IMR-90 (cell line): ENCODE data around the gene RNF145. TPM values are rescaled to one million over a fixed set of nuclear protein-coding genes. Genes with fewer than 3 reads are reported as not detected.

ENCODE experiments used
- ATAC-seq: fragments of 200-7000 bp; cut with Tn5 transposase; 2 replicates; pipeline ENCODE4 v1.9.1; 2020; ENCODE audit warnings: low read depth, mild to moderate bottlenecking, moderate library complexity
- BruUV-seq: library from RNA; stranded (reverse); fragments of 400-500 nt; replicated peaks from 2 replicates; lab custom pipeline; 2021; lab: Mats Ljungman, UMichigan
- CTCF ChIA-PET: fragments of 300-600 bp; formaldehyde crosslinking; extraction: SDS; loops from one replicate; lab custom pipeline; 2021; ENCODE audit warnings: antibody characterized with exemption; lab: Yijun Ruan, JAX
- POLR2A ChIA-PET: fragments of 300-600 bp; sonication (Branson Sonifier 250); formaldehyde crosslinking; loops from one replicate; lab custom pipeline; 2022; ENCODE audit warnings: antibody characterized with exemption; ENCODE audit not compliant: unreplicated experiment; lab: Charles Lee
- DNase-seq: peaks from one replicate; pipeline ENCODE4 v3.0.0; 2013
- H2AFZ ChIP-seq: replicated peaks from 2 replicates; pipeline ENCODE3; 2013; ENCODE audit warnings: low read length, mild to moderate bottlenecking; ENCODE audit not compliant: poor library complexity
- H2AK5ac ChIP-seq: 2 replicates; pipeline ENCODE4 v1.6.1; 2013; ENCODE audit warnings: low read depth, low read length, inconsistent platforms
- H2AK9ac ChIP-seq: replicated peaks from 2 replicates; pipeline ENCODE3; 2013; ENCODE audit warnings: mild to moderate bottlenecking, low read depth, low read length, moderate library complexity; ENCODE audit not compliant: poor library complexity
- H2BK120ac ChIP-seq: 2 replicates; pipeline ENCODE4 v1.6.1; 2013; ENCODE audit warnings: low read depth, low read length, inconsistent platforms
- H2BK15ac ChIP-seq: 3 replicates; pipeline ENCODE4 v1.6.1; 2013; ENCODE audit warnings: low read depth, low read length, inconsistent platforms
- H2BK20ac ChIP-seq: 2 replicates; pipeline ENCODE4 v1.6.1; 2013; ENCODE audit warnings: low read depth, mild to moderate bottlenecking, inconsistent platforms, low read length, moderate library complexity
- H2BK5ac ChIP-seq: 2 replicates; pipeline ENCODE4 v1.6.1; 2013; ENCODE audit warnings: mild to moderate bottlenecking, low read depth, low read length, inconsistent platforms; ENCODE audit not compliant: poor library complexity, severe bottlenecking
- H3K14ac ChIP-seq: replicated peaks from 2 replicates; pipeline ENCODE4 v1.6.1; 2013; ENCODE audit warnings: low read depth, low read length, inconsistent platforms
- H3K18ac ChIP-seq: 2 replicates; pipeline ENCODE4 v1.6.1; 2013; ENCODE audit warnings: low read depth, low read length, control low read depth
- H3K23ac ChIP-seq: 2 replicates; pipeline ENCODE4 v1.6.1; 2013; ENCODE audit warnings: low read depth, low read length, inconsistent platforms
- H3K27ac ChIP-seq: 2 replicates; pipeline ENCODE4 v1.5.1; 2013; ENCODE audit warnings: mild to moderate bottlenecking, control low read depth, low read length; ENCODE audit not compliant: insufficient read depth
- H3K27me3 ChIP-seq: 2 replicates; pipeline ENCODE4 v1.6.1; 2013; ENCODE audit warnings: low read length; ENCODE audit not compliant: control insufficient read depth, insufficient read depth
- H3K36me3 ChIP-seq: 2 replicates; pipeline ENCODE4 v1.6.1; 2013; ENCODE audit warnings: low read length, mixed read lengths; ENCODE audit not compliant: control insufficient read depth, insufficient read depth
- H3K4ac ChIP-seq: 2 replicates; pipeline ENCODE4 v1.6.1; 2013; ENCODE audit warnings: low read depth, low read length, inconsistent platforms
- H3K4me1 ChIP-seq: 2 replicates; pipeline ENCODE4 v1.6.1; 2013; ENCODE audit warnings: low read length, mixed read lengths; ENCODE audit not compliant: control insufficient read depth, insufficient read depth
- H3K4me2 ChIP-seq: 2 replicates; pipeline ENCODE4 v1.6.1; 2013; ENCODE audit warnings: low read depth, mild to moderate bottlenecking, control low read depth, low read length, moderate library complexity
- H3K4me3 ChIP-seq: 2 replicates; pipeline ENCODE4 v1.5.1; 2013; ENCODE audit warnings: low read depth, mild to moderate bottlenecking, control low read depth, low read length, moderate library complexity; ENCODE audit not compliant: insufficient read depth
- H3K56ac ChIP-seq: 2 replicates; pipeline ENCODE4 v1.6.1; 2013; ENCODE audit warnings: low read length, inconsistent platforms; ENCODE audit not compliant: insufficient read depth; ENCODE audit errors: extremely low read depth
- H3K79me1 ChIP-seq, 2 experiments: 2 replicates each; pipeline ENCODE4 v1.6.1; 2013; ENCODE audit warnings: low read length in 2 of 2, inconsistent platforms in 1 of 2, low read depth in 1 of 2
- H3K9ac ChIP-seq: 2 replicates; pipeline ENCODE4 v1.6.1; 2013; ENCODE audit warnings: low read depth, low read length, control low read depth
- H3K9me1 ChIP-seq: 2 replicates; pipeline ENCODE4 v1.6.1; 2013; ENCODE audit warnings: low read length, inconsistent platforms; ENCODE audit not compliant: insufficient read depth
- H3K9me3 ChIP-seq: 2 replicates; pipeline ENCODE4 v1.6.1; 2013; ENCODE audit warnings: low read length; ENCODE audit not compliant: control insufficient read depth, insufficient read depth
- H4K20me1 ChIP-seq: 2 replicates; pipeline ENCODE4 v1.6.1; 2013; ENCODE audit warnings: low read length, inconsistent platforms; ENCODE audit not compliant: insufficient read depth
- H4K5ac ChIP-seq: 2 replicates; pipeline ENCODE4 v1.6.1; 2013; ENCODE audit warnings: mild to moderate bottlenecking, low read depth, low read length, control low read depth
- H4K8ac ChIP-seq, 2 experiments: 2 replicates each; pipeline ENCODE4 v1.6.1; 2013; ENCODE audit warnings: low read depth in 2 of 2, low read length in 2 of 2, control low read depth in 1 of 2, inconsistent platforms in 1 of 2
- H4K91ac ChIP-seq: 2 replicates; pipeline ENCODE4 v1.6.1; 2013; ENCODE audit warnings: low read depth, low read length, inconsistent platforms; ENCODE audit not compliant: insufficient read depth
- CEBPB ChIP-seq: IDR thresholded peaks from 2 replicates; pipeline ENCODE4 v1.6.1; 2012; ENCODE audit warnings: low read depth, low read length, improper control_type of control experiment
- MAFK ChIP-seq: IDR thresholded peaks from 2 replicates; pipeline ENCODE4 v1.6.1; 2012; ENCODE audit warnings: low read depth, low read length, improper control_type of control experiment
- POLR2A ChIP-seq: IDR thresholded peaks from 2 replicates; pipeline ENCODE4 v1.6.1; 2012; ENCODE audit warnings: mild to moderate bottlenecking, low read depth, low read length
- SMC3 ChIP-seq: fragments of 150-350 bp; IDR thresholded peaks from 2 replicates; pipeline ENCODE4 v1.6.1; 2016; ENCODE audit warnings: low read depth, mild to moderate bottlenecking, antibody characterized with exemption, low read length, moderate library complexity
- WGBS, 2 experiments: methylation state at CpG; one replicate each; pipeline versions ENCODE4 v1.1.5 to v1.1.7; 2013; ENCODE audit warnings: missing lambda C conversion rate in 2 of 2; ENCODE audit not compliant: insufficient read length in 1 of 2; ENCODE audit errors: extremely low coverage in 2 of 2; 5-methylcytosine and 5-hydroxymethylcytosine counted together
- dilution Hi-C: fragments of 300-500 bp; cut with HindIII; formaldehyde crosslinking; loops from one replicate; pipeline ENCODE4 v1.14.3; 2018; ENCODE audit warnings: low sequenced_read_pairs; ENCODE audit not compliant: unreplicated experiment
- in situ Hi-C: fragments of 300-500 bp; cut with MboI; formaldehyde crosslinking; loops from 3 replicates; pipeline ENCODE4 v1.14.3; 2019; ENCODE audit warnings: low sequenced_read_pairs, inconsistent platforms, mixed read lengths
- intact Hi-C: fragments of 100-400 bp; cut with micrococcal nuclease; formaldehyde crosslinking; loops from 2 replicates; pipeline ENCODE4 v1.10.0; 2022
- polyA plus RNA-seq, 3 experiments: library from polyadenylated mRNA; depleted of rRNA; stranded (reverse); fragments of >200 nt; gene quantifications; 2 replicates each; pipeline ENCODE4 v1.2.3, GENCODE V29; 2012; ENCODE audit warnings: low replicate concordance in 1 of 3
- total RNA-seq: library from RNA; depleted of rRNA; stranded (reverse); fragments of >200 nt; gene quantifications from 2 replicates; pipeline ENCODE4 v1.2.3, GENCODE V29; 2012
- TF ChIP-seq, protein P1 (sequence below): conservative IDR thresholded peaks from 2 replicates; pipeline ENCODE4 v1.5.1; 2012; ENCODE audit warnings: mild to moderate bottlenecking, low read depth, low read length, improper control_type of control experiment

The RNF145 gene
- total and polyA plus RNA-seq, 2 of the 4 experiments (the other 2 are of a cell fraction) = 50.0 to 57.0 TPM

GRCh38 chr5:159131951-159132350 lies 77.4 kb downstream of the RNF145 start:
- Histone ChIP-seq H3K4me1 (peaks cover 2% of the 10 kb centered on the region), H3K27me3 (peaks cover 14% of the 10 kb centered on the region), H2BK15ac (no peak overlapping the region), H3K4me2 (no peak overlapping the region), H2BK5ac (no peak overlapping the region), H2AFZ (no peak overlapping the region), H2BK20ac (no peak overlapping the region), H4K20me1 (no peaks in the 10 kb centered on the region), H3K4ac (no peak overlapping the region), H3K18ac (no peak overlapping the region), H4K5ac (no peak overlapping the region), H2AK9ac (no peak overlapping the region), H3K36me3 (no peaks in the 10 kb centered on the region), H3K27ac (no peak overlapping the region), H3K56ac (no peak overlapping the region), H3K14ac (0 out of 2 replicates have a peak overlapping the region, but pooled peaks have one; percentile 44), H2AK5ac (no peak overlapping the region), H3K9me3 (no peaks in the 10 kb centered on the region), H3K9ac (no peak overlapping the region), H3K23ac (no peak overlapping the region), H3K9me1 (no peaks in the 10 kb centered on the region), H3K79me1 (no peaks in the 10 kb centered on the region), H4K8ac (no peak overlapping the region), H3K4me3 (no peak overlapping the region), H4K91ac (no peak overlapping the region), H2BK120ac (no peak overlapping the region; the same call in 1 of the 2 replicates)
- BruUV-seq = no TSS peak
- DNase-seq (no peak), ATAC-seq (no peak)
- dilution Hi-C loops = loop anchor here (25.0 kb wide), 1 partner anchor 445 kb away; no protein-coding TSS in a partner anchor
- intact Hi-C loops = loop anchor here (5.0 to 10.0 kb wide), 3 partner anchors 747 to 1370 kb away; no protein-coding TSS in a partner anchor
- POLR2A ChIA-PET = no interaction called here
- CTCF ChIA-PET = interaction anchor here (1.1 to 1.6 kb wide), 5 partner anchors 10 to 436 kb away, joined by 3 to 17 read pairs (median 6); no protein-coding TSS in a partner anchor
- in situ Hi-C loops = no loop called here
- WGBS, 2 experiments = no CpG with 5 or more reads among the region's 4 CpGs
- TF ChIP-seq MAFK (no peak), CEBPB (no peak), POLR2A (no peak), SMC3 (no peak)
- TF ChIP-seq, protein P1, sequence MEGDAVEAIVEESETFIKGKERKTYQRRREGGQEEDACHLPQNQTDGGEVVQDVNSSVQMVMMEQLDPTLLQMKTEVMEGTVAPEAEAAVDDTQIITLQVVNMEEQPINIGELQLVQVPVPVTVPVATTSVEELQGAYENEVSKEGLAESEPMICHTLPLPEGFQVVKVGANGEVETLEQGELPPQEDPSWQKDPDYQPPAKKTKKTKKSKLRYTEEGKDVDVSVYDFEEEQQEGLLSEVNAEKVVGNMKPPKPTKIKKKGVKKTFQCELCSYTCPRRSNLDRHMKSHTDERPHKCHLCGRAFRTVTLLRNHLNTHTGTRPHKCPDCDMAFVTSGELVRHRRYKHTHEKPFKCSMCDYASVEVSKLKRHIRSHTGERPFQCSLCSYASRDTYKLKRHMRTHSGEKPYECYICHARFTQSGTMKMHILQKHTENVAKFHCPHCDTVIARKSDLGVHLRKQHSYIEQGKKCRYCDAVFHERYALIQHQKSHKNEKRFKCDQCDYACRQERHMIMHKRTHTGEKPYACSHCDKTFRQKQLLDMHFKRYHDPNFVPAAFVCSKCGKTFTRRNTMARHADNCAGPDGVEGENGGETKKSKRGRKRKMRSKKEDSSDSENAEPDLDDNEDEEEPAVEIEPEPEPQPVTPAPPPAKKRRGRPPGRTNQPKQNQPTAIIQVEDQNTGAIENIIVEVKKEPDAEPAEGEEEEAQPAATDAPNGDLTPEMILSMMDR = no peak
